ENCODE results near the gene MAP3K5. TPM values are rescaled to one million over a fixed set of nuclear protein-coding genes. Genes with fewer than 3 reads are reported as not detected.

Gene MAP3K5
- total and polyA plus RNA-seq, 12 donors = 41.9 to 306 (median 215) TPM

DNA sequence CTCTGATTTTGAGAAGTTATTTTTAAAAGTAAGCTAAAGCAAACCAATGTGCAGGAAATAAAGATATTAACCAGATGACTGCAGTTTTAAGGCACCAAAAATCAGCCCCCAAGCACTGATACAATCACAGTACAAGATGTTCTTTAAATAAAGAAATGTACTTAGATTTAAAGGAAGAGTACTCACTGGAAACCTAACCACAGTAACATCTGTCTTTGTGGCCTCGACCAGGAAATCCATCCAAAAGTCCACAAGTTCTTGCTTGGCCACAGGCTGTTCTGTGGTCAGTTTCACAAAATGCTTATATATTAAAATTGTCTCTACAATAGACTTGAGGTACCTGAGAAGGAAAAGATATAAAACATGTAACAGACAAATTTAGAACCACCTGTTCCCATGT is 136.2 kb downstream of the MAP3K5 start:
- H3K4me3 ChIP-seq = no peak overlapping the region
- no peak for DNase-seq
- no peaks in the 10 kb centered on the region for H3K9me3 ChIP-seq (replicated peaks in 1 of 3)
- peaks cover 15 to 41% of the 10 kb centered on the region in 2 donors for H3K4me1 ChIP-seq (replicated peaks in 1 of 2)
- TF ChIP-seq CTCF (IDR thresholded peaks at IDR 0.05) (no peak), POLR2A (IDR thresholded peaks at IDR 0.05) (no peak)
- H3K36me3 ChIP-seq (replicated peaks in 1 of 2) = peaks cover 0 to 43% of the 10 kb centered on the region in 2 donors
- H3K27ac ChIP-seq = no peak overlapping the region
- H3K27me3 ChIP-seq = no peaks in the 10 kb centered on the region
- WGBS, 4 donors = 60 to 81% (median 74%) methylated on average over 1 of the region's 1 CpG
- intact Hi-C loops (cut with DNase I) = no loop called here

GRCh38 chr6:136655239-136656014 is 136.8 kb downstream of the MAP3K5 start:
- H3K27ac ChIP-seq = no peak overlapping the region
- WGBS, 4 donors = 80 to 83% (median 82%) methylated on average over 6 of the region's 6 CpGs
- TF ChIP-seq POLR2A (IDR thresholded peaks at IDR 0.05) = no peak

GRCh38 chr6:136654086-136654485 is 138.2 kb downstream of the MAP3K5 start:
- no peak overlapping the region for H3K27ac ChIP-seq
- H3K9me3 ChIP-seq (replicated peaks in 1 of 3) = no peaks in the 10 kb centered on the region
- no peak overlapping the region for H3K4me3 ChIP-seq
- peaks cover 0 to 60% of the 10 kb centered on the region in 2 donors for H3K36me3 ChIP-seq (replicated peaks in 1 of 2)
- H3K27me3 ChIP-seq = no peaks in the 10 kb centered on the region
- intact Hi-C loops (cut with DNase I) = no loop called here
- DNase-seq = no peak
- peaks cover 8 to 40% of the 10 kb centered on the region in 2 donors for H3K4me1 ChIP-seq (replicated peaks in 1 of 2)
- 91 to 98% (median 93%) methylated on average over 2 of the region's 2 CpGs for WGBS, 4 donors
- TF ChIP-seq POLR2A (IDR thresholded peaks at IDR 0.05) = no peak
- peak in 3 of 6 experiments; percentile 10 to 26 (median 16) for TF ChIP-seq CTCF (IDR thresholded peaks at IDR 0.05)

More at GRCh38 chr6:136655239-136656014, 136.8 kb downstream of the MAP3K5 start:
- intact Hi-C loops (cut with DNase I) = no loop called here
- Histone ChIP-seq H3K27me3 (no peaks in the 10 kb centered on the region), H3K9me3 (replicated peaks in 1 of 3) (no peaks in the 10 kb centered on the region), H3K36me3 (replicated peaks in 1 of 2) (peaks cover 0 to 49% of the 10 kb centered on the region in 2 donors), H3K4me3 (no peak overlapping the region), H3K4me1 (replicated peaks in 1 of 2) (peaks cover 8 to 34% of the 10 kb centered on the region in 2 donors)
- no peak for DNase-seq

DNA sequence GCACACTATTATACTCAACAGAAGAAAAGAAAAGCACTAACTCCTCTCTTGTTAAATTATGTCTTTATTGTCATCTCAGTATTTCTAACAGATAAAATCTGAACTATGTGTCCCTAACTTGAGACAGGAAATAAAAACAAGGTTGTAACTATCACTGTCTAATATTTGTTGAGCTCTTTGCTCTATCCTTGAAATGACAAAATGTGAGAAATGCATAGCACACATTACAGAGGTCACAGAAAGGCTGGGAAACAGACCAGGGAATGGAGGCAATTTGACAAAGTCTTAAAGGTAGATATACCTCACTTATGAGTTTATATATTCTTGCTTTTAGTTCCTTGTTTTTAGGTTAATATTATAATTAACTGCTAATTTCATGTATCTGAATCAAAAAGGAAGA is 139.6 kb downstream of the MAP3K5 start:
- Histone ChIP-seq H3K36me3 (replicated peaks in 1 of 2) (peaks cover 0 to 55% of the 10 kb centered on the region in 2 donors), H3K4me3 (no peak overlapping the region), H3K27ac (peak overlapping the region in 2 of 5 donors; percentile 19 to 28), H3K9me3 (replicated peaks in 1 of 3) (no peaks in the 10 kb centered on the region), H3K27me3 (no peaks in the 10 kb centered on the region), H3K4me1 (replicated peaks in 1 of 2) (peaks cover 18 to 49% of the 10 kb centered on the region in 2 donors)
- DNase-seq = no peak
- TF ChIP-seq CTCF (IDR thresholded peaks at IDR 0.05) = no peak
- no peak for TF ChIP-seq POLR2A (IDR thresholded peaks at IDR 0.05)
- intact Hi-C loops (cut with DNase I) = no loop called here

- Histone ChIP-seq H3K27ac (peak overlapping the region in 1 of 5 donors; percentile 13), H3K9me3 (replicated peaks in 1 of 3) (no peaks in the 10 kb centered on the region), H3K4me3 (no peak overlapping the region), H3K27me3 (no peaks in the 10 kb centered on the region), H3K4me1 (replicated peaks in 1 of 2) (peaks cover 23 to 53% of the 10 kb centered on the region in 2 donors), H3K36me3 (replicated peaks in 1 of 2) (peaks cover 0 to 55% of the 10 kb centered on the region in 2 donors)
- no peak for DNase-seq
- TF ChIP-seq CTCF (IDR thresholded peaks at IDR 0.05) = no peak
- no peak for TF ChIP-seq POLR2A (IDR thresholded peaks at IDR 0.05)
- WGBS, 4 donors = 69 to 78% (median 75%) methylated on average over 2 of the region's 2 CpGs
- intact Hi-C loops (cut with DNase I) = no loop called here
Measured at GRCh38 chr6:136651982-136652381, 140.3 kb downstream of the MAP3K5 start.

All from adrenal gland (tissue), 12 donors.